GM12892 (cell line): ENCODE measurements around the gene AKTIP.

Experiments used
- POLR2A ChIP-seq: IDR thresholded peaks from 2 replicates; pipeline ENCODE4 v1.6.1; 2011; ENCODE audit warnings: low read depth, low read length, control low read depth
- POLR2AphosphoS5 ChIP-seq: IDR thresholded peaks from 2 replicates; pipeline ENCODE4 v1.6.1; 2011; ENCODE audit warnings: low read depth, low read length, control low read depth
- TAF1 ChIP-seq: IDR thresholded peaks from 2 replicates; pipeline ENCODE4 v1.6.1; 2011; ENCODE audit warnings: low read depth, mild to moderate bottlenecking, control low read depth, low read length, borderline replicate concordance

DNA sequence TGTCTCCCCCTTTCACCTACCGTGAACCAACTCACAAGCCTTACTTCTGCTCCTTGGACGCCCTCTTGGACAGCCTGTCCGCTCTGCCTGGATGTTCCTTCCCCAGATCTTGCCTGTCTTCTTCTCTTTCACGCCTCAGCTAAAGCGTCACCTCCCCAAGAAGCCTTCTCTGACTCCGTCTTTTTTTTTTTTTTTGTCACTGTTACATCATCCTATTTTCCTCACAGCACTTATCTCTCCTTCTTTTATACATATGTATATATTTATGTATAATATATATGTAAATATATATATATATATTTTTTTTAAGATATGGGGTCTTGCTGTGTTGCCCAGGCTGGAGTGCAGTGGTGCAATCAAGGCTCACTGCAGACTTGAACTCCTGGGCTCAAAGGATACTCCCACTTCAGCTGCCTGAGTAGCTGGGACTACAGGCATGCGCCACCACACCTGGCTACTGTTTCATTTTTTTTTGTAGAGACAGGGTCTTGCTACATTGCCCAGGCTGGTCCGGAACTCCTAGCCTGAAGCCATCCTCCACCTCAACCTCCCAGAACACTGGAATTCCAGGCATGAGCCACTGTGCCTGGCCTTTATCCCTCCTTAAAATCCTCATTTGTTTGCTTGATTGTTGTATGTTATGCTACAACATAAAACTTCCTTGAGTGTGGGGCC is 16.5 kb upstream of the AKTIP start:
- TF ChIP-seq TAF1 (no peak), POLR2A (no peak), POLR2AphosphoS5 (no peak)
